Neuron (in vitro differentiated cells): Measurements from ENCODE around the gene AK3.
"Not testable (repeated sequence)": the region's sequence is repeated elsewhere in the genome, so short reads cannot be mapped to it uniquely, and the experiment has no call there.

Experiments
- H2AFZ ChIP-seq: one replicate; pipeline ENCODE4 v1.6.1; 2013; ENCODE audit warnings: low read depth, mild to moderate bottlenecking, inconsistent platforms, low read length, moderate library complexity
- H3K27me3 ChIP-seq: one replicate; pipeline ENCODE4 v1.6.1; 2013; ENCODE audit warnings: low read length; ENCODE audit not compliant: insufficient read depth
- H3K36me3 ChIP-seq: one replicate; pipeline ENCODE4 v1.6.1; 2013; ENCODE audit warnings: low read length; ENCODE audit not compliant: insufficient read depth
- H3K4me1 ChIP-seq: one replicate; pipeline ENCODE4 v1.6.1; 2013; ENCODE audit warnings: low read length; ENCODE audit not compliant: insufficient read depth
- H3K4me3 ChIP-seq: 2 replicates; pipeline ENCODE4 v1.5.1; 2013; ENCODE audit warnings: mild to moderate bottlenecking, low read length, moderate library complexity
- H3K9me3 ChIP-seq: one replicate; pipeline ENCODE4 v1.6.1; 2013; ENCODE audit warnings: low read length

Gene AK3

GRCh38 chr9:4667681-4668080 lies 73.3 kb downstream of the AK3 start:
- no peaks in the 10 kb centered on the region for H3K9me3 ChIP-seq
- no peaks in the 10 kb centered on the region for H3K36me3 ChIP-seq
- peaks cover 29% of the 10 kb centered on the region for H3K4me1 ChIP-seq
- H3K4me3 ChIP-seq = no peak overlapping the region
- no peak overlapping the region for H2AFZ ChIP-seq
- no peaks in the 10 kb centered on the region for H3K27me3 ChIP-seq

- Histone ChIP-seq H3K4me3 (no peak within 1 kb of the TSS), H3K27me3 (no peaks in the 10 kb centered on the region), H3K4me1 (peaks cover 34% of the 10 kb centered on the region), H2AFZ (no peak within 1 kb of the TSS), H3K36me3 (no peaks in the 10 kb centered on the region), H3K9me3 (no peaks in the 10 kb centered on the region)
Measured at GRCh38 chr9:4666042-4666699, 74.8 kb downstream of the AK3 start, which contains the start of gene SPATA6L. Gene SPATA6L (minus strand): TSS chr9:4666480. CDS start chr9:4666250, 230 bp downstream.

DNA sequence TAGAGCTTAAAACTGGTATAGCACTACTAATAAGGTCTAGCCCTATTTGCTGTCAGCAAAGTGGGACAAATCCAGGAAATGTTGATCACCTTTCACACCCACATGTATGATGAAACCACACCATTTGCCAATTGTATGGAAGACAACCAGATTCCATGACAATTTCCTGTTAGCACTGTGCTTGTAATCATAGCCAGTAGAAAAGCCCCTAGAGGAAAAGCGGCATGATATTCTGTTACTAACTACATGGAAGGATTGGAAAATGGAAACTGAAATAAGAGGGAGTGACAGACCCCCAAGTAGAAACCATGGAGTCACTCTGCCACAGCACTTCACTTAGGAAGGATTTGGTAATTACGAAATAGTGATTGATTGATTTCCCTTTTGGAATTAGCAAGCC lies 75.6 kb downstream of the AK3 start:
- Histone ChIP-seq H3K9me3 (no peaks in the 10 kb centered on the region), H3K4me1 (peaks cover 29% of the 10 kb centered on the region), H3K36me3 (no peaks in the 10 kb centered on the region), H2AFZ (no peak overlapping the region), H3K4me3 (no peak overlapping the region), H3K27me3 (no peaks in the 10 kb centered on the region)

GRCh38 chr9:4663956-4664355 lies 77.0 kb downstream of the AK3 start:
- no peaks in the 10 kb centered on the region for H3K36me3 ChIP-seq

GRCh38 chr9:4662989-4663792 lies 77.8 kb downstream of the AK3 start:
- Histone ChIP-seq H3K4me1 (peaks cover 28% of the 10 kb centered on the region), H2AFZ (no peak overlapping the region), H3K4me3 (peak overlapping the region; percentile 61), H3K9me3 (no peaks in the 10 kb centered on the region), H3K27me3 (no peaks in the 10 kb centered on the region), H3K36me3 (no peaks in the 10 kb centered on the region)

More at GRCh38 chr9:4663956-4664355, 77.0 kb downstream of the AK3 start:
- Histone ChIP-seq H3K9me3 (no peaks in the 10 kb centered on the region), H3K4me3 (no peak overlapping the region), H3K4me1 (peaks cover 28% of the 10 kb centered on the region), H3K27me3 (no peaks in the 10 kb centered on the region), H2AFZ (no peak overlapping the region)

- Histone ChIP-seq H3K36me3 (no peaks in the 10 kb centered on the region), H3K4me1 (peaks cover 28% of the 10 kb centered on the region), H3K4me3 (peak within 1 kb of the TSS; percentile 61), H3K9me3 (no peaks in the 10 kb centered on the region), H3K27me3 (no peaks in the 10 kb centered on the region), H2AFZ (peak within 1 kb of the TSS; percentile 79)
Measured at GRCh38 chr9:4662108-4662988, 78.7 kb downstream of the AK3 start, which contains the start of gene PLPP6. Gene PLPP6 (plus strand): TSS chr9:4662294. CDS start chr9:4662376, 82 bp downstream.

- peaks cover 28% of the 10 kb centered on the region for H3K4me1 ChIP-seq
- H3K4me3 ChIP-seq = peak overlapping the region; percentile 61
- no peaks in the 10 kb centered on the region for H3K9me3 ChIP-seq
- H3K36me3 ChIP-seq = no peaks in the 10 kb centered on the region
- no peaks in the 10 kb centered on the region for H3K27me3 ChIP-seq
- peak overlapping the region; percentile 79 for H2AFZ ChIP-seq
Measured at GRCh38 chr9:4661611-4662010, 79.4 kb downstream of the AK3 start.

DNA sequence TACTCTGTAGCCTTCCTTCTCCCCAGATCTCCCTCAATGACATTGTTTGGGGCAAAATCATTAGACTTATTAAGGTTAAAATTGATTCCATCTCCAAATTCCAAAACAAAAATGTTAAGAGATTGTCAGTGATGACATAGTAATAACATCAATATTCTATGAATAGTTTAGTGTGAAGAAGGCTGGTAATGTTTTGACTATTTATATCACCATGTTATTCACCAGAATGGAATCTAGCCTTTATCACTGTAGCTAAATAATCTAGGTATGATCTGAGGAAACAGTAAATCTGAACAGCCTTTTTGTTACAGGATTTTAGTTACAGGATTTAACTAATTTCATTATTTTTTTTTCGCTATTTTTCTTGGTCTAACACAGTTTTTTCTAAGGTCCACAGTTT lies 79.8 kb downstream of the AK3 start:
- no peaks in the 10 kb centered on the region for H3K36me3 ChIP-seq
- no peaks in the 10 kb centered on the region for H3K27me3 ChIP-seq
- no peak overlapping the region for H3K4me3 ChIP-seq
- peak overlapping the region; percentile 79 for H2AFZ ChIP-seq
- H3K4me1 ChIP-seq = peaks cover 28% of the 10 kb centered on the region
- H3K9me3 ChIP-seq = no peaks in the 10 kb centered on the region

DNA sequence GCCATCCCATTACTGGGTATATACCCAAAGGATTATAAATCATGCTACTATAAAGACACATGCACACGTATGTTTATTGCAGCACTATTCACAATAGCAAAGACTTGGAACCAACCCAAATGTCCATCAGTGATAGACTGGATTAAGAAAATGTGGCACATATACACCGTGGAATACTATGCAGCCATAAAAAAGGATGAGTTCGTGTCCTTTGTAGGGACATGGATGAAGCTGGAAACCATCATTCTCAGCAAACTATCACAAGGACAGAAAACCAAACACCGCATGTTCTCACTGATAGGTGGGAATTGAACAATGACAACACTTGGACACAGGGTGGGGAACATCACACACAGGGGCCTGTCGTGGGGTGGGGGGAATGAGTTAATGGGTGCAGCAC lies 80.3 kb downstream of the AK3 start:
- H3K4me3 ChIP-seq, H3K9me3 ChIP-seq, H3K36me3 ChIP-seq, H3K27me3 ChIP-seq, H2AFZ ChIP-seq: not testable (repeated sequence)
- peaks cover 28% of the 10 kb centered on the region for H3K4me1 ChIP-seq
